ENCODE data around the gene NFATC2.
A peak's percentile ranks its signal among the peaks of the same experiment; 100 is the strongest.
"Not testable (repeated sequence)": the region's sequence is repeated elsewhere in the genome, so short reads cannot be mapped to it uniquely, and the experiment has no call there.

The NFATC2 gene

DNA sequence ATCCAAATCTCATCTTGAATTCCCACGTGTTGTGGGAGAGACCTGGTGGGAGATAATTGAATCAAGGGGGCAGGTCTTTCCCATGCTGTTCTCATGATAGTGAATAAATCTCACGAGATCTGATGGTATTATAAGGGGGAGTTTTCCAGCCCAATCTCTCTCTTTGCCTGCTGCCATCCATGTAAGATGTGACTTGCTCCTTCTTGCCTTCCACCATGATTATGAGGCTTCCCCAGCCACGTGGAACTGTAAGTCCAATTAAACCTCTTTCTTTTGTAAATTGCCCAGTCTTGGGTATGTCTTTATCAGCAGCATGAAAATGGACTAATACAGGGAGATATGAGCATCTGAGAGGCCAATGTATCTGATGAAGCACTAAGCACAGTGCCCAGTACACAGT is 26.0 kb upstream of the NFATC2 start:
- DNase-seq (ENCODE audit: low spot score), result not testable (repeated sequence)

DNA sequence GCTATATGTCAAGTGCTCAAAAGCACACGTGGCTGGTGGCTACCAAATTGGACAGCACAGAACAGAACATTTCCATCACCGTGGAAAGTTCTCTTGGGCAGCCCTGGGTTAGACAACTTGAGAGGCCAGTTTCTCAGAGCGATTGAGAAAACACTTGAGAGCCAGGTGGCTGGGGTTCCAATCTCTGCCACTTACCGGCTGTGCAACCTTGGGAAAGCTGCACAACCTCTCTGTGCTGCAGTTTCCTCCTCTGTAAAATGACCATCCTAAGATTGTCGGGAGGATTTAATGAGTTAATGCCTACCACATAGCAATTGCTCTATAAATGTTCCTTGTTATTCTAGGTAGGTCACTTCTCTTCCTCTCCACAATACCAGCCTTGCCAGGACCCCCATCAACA is 25.1 kb upstream of the NFATC2 start:
- DNase-seq (ENCODE audit: low spot score), result no peak

DNA sequence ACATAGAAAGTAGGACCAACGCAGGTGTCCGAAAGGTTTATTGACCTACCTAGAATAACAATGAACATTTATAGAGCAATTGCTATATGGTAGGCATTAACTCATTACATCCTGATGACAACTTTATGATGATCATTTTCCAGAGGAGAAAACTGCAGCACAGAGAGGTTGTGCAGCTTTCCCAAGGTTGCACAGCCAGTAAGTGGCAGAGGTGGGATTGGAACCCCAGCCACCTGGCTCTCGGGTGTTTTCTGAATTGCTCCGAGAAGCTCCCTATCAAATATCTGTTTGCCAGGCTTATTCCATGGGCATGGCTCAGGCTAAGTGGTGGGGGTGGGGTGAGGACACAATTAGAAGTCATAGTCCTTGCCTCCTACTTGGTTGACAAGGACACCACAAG is 24.1 kb upstream of the NFATC2 start:
- no peak for DNase-seq (ENCODE audit: low spot score)

DNA sequence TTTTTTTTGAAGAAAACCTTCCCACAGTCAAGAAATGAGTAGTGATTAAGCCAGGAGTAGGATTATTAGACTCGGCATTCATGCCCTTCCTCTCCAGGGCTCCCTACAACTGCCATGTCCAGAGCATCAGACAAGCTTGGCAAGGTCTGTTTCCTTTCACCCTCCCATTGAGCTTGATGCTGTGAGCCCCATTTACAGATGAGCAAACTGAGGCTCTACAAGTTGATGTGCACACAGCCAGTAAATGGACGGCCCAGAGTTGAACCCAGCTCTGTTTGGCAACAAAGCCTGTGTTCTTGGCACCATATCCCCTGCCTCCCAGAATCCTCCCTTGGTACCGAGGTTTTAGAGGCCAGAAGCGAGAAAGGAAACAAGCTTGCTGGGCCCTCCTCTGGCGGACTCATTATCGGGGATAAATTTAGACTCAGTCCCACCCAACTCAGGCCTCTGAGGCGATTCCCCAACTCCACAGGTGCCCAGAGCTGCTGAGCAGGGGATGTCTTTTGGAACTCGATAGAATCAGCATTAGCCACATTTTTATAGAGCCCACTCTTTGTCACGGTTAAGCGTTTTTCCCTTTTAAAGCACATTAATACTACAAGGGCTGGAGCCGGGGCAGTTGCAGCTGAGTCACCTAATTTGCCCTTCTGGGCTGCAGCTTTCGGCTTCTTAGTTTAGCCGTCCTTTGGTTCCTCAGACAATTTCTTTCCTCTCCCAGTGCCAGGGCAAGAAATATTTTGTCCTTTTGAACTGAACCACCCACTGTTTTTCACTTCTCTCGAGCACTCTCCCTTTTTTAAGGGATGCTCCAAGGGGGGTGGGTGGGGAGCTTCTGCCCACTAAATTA is 23.0 kb upstream of the NFATC2 start:
- no peak for DNase-seq (ENCODE audit: low spot score)

DNA sequence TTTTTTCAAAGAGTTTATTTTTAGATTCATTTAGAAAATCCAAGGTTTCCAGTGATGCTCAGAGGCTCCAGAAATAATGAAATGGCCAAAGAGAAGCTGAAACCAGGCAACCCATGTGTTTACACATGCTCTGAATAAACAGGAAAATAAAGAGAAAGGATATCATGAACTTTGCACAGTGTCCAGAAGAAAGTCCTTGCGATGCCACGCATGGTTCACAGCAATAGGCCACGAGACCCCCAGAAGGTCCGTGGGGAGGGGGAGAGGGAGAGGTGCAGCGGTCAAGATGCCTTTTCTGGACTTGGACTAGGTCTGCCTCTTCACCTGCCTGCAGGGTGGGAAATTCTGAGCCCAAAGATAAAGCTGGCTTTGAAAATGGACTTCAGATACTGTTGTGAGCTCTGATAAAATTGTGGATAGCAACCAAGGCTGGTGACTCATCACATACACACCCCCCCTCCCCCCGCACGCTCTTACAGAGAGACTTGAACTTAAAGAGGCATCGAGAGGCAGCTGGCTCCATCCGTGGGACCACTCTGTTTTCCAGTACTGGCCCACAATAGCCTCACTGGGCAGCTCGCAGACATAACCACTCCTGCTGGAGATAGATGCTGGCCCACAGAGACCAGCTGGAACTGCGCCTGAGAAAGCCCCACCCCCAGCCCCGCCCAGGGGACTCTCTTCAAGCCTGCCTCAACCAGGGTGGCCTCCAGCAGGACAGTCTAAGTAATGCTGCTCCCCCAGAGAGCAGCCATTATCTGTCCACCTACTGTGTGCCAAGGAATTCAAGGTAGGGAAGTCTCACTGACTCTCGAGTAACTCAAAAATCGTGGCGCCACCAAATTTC is 21.2 kb upstream of the NFATC2 start:
- no peak for DNase-seq (ENCODE audit: low spot score)

DNA sequence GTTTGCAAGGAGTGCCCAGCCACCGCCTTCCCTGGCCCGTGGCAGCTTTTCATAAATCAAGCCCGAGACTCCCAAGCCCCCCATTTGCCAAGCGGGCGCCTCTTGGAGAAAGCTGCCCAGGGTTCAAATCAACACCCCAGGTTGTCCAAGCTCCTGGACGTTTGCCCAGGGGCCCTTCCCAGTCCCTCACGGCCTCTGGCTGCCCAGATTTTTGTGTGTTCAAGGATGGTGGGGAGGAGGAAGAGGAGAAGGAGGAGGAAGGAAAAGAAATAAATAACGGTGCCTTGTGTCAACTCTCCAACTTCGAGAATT is 20.6 kb upstream of the NFATC2 start:
- DNase-seq (ENCODE audit: low spot score), result no peak

DNA sequence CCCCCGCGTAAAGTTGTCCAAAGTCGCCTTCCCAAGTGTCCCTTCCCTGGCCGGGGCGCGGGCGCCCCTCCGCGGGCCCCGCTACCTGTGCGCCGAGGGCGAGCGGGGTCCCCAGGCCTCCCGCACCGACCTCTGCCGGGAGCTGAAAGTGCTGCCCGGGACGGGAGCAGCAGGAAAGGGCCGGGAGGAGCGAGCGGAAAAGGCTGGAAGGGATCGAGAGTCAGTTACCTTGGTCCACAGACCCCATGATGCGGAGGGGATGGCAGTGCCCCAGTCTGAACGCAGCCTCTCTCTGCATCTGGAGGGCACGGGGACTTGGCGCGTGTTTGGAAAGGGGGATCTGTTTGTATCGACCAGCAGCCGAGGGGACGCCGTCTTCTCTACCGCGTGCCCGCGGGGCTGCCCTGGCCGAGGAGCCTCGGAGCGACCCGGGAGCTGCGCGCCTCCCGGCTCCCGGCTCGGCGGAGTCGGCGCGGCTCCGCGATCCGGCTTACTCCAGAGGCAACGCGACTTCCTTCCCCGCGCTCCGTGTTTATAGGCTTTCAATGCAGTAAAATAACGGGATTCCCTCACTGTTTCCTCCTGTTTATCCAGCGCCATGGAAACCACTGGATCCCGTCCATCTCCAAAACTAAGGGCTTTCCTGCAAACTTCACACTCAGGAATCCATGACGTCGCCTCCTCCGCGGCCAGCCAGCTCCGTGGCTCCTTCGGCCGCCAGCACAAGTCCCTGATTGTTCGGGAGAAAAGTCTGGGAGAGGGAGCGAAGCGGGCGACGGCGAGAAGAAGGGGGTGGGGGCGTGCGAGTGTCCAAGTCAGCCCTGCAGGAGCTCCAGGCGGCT is 20.0 kb upstream of the NFATC2 start:
- DNase-seq (ENCODE audit: low spot score), result peak; percentile 73

DNA sequence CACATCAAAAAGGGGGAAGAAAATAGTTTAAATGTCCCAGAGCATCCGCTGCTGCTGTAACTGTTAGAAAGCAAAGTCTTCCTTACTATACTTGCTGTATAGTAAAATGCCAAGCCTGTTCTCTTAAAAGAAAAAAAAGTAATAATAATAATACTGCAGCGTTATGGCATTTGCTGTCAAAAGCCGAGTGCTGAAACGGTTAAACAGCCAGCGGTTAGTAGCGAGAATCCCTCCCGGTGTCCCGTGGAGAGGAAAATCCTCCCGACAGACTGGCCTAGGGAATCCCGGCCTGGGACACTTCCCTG is 19.5 kb upstream of the NFATC2 start:
- DNase-seq (ENCODE audit: low spot score), result no peak

DNA sequence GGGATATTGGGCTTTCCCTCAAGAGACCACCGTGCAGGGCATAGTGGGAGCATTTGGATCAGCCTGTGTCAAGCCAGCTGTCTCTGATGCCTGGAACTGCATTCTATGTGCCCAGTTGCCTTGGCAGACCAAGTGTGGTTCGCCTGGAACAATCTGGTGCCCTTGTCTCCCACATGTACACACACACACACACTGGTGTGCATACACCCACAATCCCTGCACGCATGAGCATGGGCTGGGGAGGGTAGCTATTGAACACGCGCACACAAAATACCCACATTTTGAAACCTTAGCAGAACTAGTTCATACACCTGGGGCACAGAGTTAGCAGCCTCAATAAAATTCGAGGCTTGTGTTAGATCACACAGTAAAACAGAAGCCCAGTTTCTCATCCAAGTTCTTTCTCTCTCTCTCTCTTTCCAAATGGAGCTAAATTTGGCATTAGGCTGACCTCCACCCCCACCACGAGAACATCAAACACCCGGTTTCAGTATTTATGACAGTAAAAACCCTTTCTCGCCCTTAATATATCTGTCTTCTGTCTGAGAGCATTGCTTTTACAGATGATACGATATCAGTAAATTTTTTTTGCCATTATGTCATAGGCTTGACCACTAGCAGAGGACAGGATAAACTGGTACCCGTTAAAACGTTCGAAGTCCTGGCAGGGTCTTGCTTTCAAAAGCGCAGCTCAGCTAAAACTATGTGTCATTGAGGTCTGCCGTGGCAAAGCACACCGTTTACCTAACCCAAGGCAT is 18.2 kb upstream of the NFATC2 start:
- no peak for DNase-seq (ENCODE audit: low spot score)

DNA sequence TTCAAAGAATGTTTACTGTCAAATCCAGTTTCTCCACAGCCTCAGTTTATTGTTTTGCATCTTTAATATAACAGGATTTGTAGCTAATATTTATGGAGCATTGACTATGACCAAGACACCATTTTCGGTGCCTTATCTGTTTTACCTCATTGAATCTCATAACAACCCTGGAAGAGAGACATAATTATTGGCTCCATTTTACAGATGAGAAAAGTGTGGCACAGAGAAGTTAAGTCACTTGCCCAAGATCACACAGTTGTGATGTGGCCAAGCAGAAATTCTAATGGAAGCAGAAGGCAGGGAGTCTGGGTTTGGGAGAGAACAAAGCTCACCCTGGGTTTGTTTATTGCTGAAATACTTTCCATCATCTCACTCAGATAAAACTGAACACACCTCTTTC is 17.5 kb upstream of the NFATC2 start:
- DNase-seq (ENCODE audit: low spot score), result no peak

DNA sequence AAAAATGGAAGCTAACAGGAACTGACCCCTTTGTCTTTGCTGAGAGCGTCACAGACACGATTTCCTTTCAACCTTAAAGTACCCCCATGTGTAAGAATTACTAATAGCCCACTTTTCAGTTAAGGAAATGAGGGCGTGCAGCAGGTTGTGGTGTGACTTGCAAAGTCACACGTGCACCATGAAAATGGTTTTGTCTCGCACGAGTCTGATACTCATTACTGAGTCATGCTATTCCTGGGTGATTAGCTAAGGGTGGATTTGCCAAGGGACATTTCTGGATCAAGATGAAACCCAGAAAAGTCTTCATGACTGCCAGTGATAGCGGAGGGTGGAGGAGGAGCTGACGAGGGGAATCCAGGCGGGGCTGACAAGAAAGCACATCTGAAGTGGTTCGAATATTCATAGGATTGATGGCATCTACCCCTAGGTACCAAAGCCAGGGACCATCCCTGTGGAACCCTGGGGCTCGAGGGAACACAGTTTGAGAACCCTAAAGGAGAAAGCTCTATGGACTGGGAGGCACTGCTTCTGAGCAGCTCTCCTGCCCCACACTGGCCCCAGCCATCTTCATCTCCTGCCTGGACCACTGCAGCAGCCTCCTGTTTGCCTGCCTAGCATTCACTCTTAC is 12.1 kb upstream of the NFATC2 start:
- DNase-seq (ENCODE audit: low spot score), result no peak

DNA sequence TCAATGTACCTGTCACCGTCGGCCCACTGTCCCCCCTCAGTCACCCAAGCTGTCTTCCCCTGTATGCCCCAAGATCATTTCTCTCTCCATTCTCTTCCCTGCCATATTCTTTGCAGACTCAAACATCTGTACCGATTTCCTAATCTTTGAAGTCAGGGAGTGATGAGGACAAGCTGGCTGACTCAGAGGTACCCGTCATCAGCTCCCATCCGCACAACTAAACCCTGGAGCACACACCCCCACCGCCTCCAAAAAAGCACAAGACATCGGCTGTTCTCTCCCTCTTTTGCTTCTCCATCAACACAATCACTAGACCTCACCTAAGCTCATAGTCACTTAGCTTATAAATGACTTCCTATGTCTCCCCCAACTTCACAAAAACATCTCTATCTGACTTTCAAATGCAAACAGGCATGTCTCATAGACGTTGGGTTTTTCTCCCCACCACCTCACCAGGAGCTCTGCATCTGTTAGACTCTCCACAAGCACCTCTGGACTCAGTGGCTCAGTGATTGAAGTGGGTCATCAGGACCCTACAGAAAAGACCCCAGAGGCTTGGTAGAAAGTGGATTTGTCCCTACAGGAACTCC is 11.5 kb upstream of the NFATC2 start:
- DNase-seq (ENCODE audit: low spot score), result peak; percentile 77

DNA sequence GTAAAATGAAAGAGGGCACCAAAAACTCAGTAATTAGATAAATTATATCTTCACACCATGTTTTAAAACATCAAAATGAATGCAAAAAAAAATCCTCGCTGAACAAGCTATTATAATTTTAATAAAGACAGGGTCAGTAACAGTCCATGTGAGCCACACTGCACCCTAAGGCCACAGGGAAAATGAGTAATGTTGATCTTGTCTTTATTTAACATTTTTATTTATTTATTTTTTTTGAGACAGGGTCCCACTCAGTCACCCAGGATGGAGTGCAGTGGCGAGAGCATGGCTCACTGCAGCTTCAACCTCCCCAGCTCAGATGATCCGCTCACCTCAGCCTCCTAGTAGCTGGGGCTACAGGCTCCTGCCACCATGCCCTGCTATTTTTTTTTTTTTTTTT is 8.7 kb upstream of the NFATC2 start:
- no peak for DNase-seq (ENCODE audit: low spot score)

DNA sequence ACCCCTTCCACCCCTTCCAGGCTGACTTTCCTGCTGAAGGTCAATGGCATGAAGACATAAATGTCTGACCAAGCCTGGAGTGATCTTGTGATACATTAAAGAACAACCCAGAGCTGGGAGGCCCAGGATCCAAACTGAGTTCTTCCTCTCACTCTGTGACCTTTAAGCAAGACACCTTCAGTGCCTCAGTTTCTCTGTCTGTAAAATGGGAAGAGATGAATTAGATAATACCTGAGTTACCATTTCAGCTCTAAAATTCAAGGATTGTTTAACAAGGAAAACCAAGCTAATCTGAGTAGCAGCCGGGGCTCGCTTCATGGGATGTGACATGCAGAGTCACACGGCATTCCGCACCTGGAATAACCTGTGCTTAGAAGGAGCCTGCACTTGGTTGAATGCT is 7.0 kb upstream of the NFATC2 start:
- no peak for DNase-seq (ENCODE audit: low spot score)

DNA sequence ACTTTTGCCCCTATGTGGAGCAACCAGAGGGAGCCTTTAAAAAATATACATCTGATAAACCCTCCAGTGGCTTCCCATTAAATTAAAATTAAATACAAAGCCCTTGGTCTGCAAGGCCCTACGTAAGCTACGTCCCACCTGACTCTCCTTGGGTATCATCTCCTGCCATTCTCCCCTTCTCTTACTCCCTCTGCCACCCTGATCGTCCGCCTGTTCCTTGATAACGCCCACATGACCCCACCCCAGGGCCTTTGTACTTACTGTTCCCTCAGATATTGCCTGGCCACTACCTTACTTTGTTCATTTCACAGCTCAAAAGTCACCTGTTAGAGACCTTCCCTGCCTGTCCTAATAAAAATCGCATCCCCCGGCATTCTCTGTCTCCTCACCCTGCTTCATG is 5.4 kb upstream of the NFATC2 start:
- no peak for DNase-seq (ENCODE audit: low spot score)

DNA sequence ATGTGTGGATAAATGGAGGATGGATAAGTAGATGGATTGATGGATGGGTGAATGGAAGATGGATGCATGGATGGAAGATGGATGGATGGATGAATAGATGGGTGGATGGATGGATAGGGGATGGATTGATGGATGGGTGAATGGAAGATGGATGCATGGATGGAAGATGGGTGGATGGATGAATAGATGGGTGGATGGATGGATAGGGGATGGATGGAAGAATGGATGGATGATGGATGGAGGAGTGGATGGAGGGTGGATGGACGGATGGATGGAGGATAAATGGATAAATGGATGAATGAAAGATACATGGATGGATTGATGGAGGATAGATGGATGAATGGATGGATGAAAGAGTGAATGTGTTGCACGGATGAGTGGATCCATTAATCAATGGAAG is 3.0 kb upstream of the NFATC2 start:
- no peak for DNase-seq (ENCODE audit: low spot score)

DNA sequence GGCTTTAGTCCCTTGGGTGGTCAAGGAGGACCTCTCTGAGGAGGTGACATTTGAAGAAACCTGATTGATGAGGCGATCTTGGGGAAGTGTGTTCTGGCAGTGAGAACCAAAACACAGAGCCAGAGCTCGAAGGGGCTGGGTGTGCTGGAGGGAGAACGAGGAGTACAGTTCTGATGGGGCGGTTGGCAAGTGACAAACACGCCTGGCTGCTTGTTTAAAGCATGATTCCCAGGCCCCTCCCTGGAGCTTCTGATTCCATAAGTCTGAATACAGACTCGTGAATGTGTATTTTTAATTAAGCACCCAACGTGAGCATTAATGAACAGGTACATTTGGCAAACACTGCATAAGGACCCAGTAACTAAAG is 886 bp upstream of the NFATC2 start:
- DNase-seq (ENCODE audit: low spot score), result no peak

DNA sequence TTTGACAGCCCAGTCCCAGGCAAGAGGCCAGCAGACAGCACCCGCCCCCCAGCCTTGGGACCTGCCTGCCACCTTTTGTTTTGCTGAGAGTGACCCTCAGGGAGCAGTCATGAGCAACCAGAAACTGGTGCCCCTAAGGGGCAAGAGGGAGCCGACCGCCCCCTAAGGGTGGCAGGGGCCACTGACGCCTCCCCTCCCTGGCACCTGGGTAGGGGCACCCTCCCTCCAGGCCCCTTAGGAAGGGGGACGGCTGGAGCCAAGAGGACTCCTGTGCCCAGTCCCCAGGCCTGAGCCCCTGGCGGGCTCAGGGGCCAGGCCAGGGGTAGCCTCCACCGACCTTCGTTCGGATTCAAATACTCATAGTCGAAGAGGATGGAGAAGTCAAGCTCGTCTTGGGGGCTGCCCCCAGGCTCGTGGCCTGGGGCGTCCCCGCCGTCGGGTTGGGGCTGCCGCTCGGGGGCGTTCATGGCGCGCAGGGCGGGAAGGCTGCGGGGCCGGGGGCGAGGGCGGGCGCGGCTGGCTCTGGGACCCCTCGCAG is 417 bp downstream of the NFATC2 start:
- DNase-seq (ENCODE audit: low spot score), result no peak

DNA sequence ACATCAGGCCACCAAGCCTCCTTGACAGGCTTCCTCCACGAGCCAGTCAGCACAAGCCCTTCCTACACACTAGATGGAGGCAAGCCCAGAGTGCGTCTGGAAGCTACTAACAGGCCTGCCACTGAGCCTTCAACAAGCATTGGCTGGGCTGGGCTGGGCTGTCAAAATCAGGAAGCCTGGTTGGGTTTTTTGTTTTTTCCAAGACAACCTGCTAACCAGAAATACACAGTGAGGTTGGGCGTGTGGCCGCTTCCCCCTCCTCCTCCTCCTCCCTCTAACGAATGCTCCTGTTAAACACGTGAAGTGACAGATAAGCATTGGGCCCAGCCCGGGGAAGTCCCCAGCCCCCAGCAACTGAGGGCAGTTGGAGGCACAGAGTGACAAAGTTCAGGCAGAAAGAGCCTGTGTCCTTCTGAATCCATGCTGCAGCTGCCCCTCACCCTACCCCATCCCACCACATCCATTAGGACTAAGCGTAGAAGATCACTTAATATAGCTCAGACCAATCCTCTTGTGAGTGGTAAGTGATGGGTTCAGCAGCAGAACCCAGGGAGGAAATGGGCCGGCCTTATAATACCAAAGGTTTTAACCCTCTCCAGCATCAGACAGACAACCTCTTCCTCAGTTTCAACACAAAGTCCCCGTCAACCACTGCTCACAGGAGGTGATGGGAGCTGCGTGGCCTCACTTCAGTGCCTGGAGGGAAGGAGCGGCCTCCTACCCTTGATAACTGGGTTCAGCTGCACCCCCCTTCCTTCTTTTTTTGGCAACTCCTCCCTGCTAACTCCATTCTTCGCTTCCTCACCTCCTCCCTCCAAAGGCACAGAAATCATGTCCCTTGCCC is 1.1 kb downstream of the NFATC2 start:
- peak; percentile 80 for DNase-seq (ENCODE audit: low spot score)

DNA sequence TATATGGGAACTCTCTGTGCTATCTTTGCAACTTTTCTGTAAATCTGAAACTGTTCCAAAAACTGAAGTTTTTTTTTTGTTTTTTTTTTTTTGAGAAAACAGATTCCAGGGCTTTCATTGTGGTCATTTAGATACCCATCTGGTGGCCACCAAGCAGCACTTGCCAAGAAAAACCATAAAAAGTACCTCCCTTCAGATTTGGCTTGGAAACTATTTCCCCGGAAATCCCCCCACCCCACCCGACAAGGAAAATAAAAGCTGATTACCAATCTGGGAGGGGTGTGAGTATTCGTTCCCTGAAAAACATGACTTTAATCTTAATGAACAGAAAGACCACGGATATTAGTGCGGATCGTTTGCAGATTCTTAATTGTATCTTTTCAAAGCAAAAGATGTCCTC is 1.9 kb downstream of the NFATC2 start:
- no peak for DNase-seq (ENCODE audit: low spot score)
